Left kidney (tissue), 2 donors: Measurements from ENCODE around the gene AGFG2. TPM values are rescaled to one million over a fixed set of nuclear protein-coding genes. Genes with fewer than 3 reads are reported as not detected.
"Not testable (repeated sequence)": the region's sequence is repeated elsewhere in the genome, so short reads cannot be mapped to it uniquely, and the experiment has no call there.

Experiments
- DNase-seq: peaks from one replicate; pipeline ENCODE4 v3.0.0-alpha.2; 2013
- polyA plus RNA-seq: library from polyadenylated mRNA; unstranded; fragments of 120-200 nt; gene quantifications from one replicate; pipeline ENCODE4 v1.2.1, GENCODE V29; 2013; ENCODE audit not compliant: insufficient read length

The AGFG2 gene
- polyA plus RNA-seq, 1 donor = 10.0 TPM

- DNase-seq = no peak
Measured at GRCh38 chr7:100519580-100519979, 19.4 kb upstream of the AGFG2 start.

DNA sequence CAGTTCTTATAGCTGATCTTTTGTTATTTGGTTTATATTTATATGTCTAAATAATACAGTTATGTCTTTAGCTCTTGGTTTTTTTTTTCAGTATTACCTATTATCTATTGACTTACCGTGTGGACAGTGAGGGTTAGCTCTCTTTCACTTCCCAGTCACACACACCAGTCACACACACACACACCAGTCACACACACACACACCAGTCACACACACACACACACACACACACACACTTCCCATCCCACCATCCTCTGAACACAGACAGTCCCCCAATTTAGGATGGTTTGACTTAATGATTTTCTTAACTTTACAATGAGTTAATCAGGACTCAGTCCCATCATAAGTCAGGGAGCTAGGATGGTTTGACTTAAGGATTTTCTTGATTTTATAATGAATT is 18.9 kb upstream of the AGFG2 start:
- no peak for DNase-seq

DNA sequence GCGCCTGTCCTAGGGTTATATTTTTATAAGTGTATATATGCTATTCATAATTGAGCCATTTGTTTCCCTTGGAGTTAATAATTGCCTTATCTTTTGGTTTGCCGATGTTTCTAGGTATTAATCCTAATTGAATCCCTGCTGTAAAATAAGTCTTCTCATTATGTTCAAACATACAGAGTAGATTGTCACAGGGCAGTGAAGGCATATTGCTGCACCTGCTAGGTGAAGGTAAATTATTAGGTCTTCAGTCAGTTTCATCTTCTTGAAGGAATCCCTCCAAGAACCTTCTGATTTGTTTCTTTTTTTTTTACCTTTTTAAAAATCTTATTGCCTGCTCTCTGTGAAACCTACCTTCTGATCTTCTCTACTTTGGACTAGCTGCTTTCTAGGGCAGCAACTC is 17.9 kb upstream of the AGFG2 start:
- no peak for DNase-seq

DNA sequence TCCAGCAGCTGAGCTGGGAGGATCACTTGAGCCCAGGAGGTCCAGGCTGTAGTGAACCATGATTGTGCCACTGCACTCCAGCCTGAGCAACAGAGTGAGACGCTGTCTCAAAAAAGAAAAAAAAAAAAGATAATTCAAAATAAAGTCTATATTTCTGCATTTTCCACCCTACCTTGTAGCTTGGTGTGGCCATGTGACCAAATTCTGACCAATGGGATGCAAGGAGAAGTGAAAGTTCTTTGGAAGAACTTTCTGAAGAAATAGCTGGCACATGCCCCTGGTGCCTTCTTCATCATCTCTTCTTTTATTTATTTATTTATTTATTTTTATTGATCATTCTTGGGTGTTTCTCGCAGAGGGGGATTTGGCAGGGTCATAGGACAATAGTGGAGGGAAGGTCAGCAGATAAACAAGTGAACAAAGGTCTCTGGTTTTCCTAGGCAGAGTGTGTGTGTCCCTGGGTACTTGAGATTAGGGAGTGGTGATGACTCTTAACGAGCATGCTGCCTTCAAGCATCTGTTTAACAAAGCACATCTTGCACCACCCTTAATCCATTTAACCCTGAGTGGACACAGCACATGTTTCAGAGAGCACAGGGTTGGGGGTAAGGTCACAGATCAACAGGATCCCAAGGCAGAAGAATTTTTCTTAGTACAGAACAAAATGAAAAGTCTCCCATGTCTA is 17.0 kb upstream of the AGFG2 start:
- not testable (repeated sequence) for DNase-seq

DNA sequence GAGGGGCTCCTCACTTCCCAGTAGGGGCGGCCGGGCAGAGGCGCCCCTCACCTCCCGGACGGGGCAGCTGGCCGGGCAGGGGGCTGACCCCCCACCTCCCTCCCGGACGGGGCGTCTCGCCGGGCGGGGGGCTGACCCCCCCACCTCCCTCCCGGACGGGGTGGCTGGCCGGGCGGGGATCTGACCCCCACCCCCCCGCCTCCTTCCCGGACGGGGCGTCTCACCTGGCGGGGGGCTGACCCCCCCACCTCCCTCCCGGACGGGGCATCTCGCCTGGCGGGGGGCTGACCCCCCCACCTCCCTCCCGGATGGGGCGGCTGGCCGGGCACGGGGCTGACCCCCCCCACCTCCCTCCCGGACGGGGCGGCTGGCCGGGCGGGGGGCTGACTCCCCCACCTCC is 15.8 kb upstream of the AGFG2 start:
- DNase-seq = not testable (repeated sequence)

GRCh38 chr7:100528108-100528866 is 10.7 kb upstream of the AGFG2 start:
- DNase-seq = not testable (repeated sequence)

GRCh38 chr7:100532165-100533022 is 6.6 kb upstream of the AGFG2 start:
- no peak for DNase-seq

- not testable (repeated sequence) for DNase-seq
Measured at GRCh38 chr7:100535982-100536381, 3.0 kb upstream of the AGFG2 start.

DNA sequence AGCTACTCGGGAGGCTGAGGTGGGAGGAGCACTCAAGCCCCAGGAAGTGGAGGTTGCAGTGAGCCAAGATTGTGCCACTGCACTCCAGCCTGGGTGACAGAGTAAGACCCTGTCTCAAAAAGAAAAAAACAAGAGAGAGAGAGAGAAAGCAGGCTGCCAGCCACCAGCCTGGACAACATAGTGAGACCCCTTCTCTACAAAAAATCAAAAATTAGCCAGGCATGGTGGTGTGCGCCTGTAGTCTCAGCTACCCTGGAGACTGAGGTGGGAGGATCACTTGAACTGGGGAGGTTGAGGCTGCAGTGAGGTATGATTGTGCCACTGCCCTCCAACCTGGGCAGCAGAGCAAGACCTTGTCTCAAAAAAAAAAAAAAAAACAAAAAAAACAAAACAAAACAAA is 2.3 kb upstream of the AGFG2 start:
- DNase-seq = not testable (repeated sequence)

DNA sequence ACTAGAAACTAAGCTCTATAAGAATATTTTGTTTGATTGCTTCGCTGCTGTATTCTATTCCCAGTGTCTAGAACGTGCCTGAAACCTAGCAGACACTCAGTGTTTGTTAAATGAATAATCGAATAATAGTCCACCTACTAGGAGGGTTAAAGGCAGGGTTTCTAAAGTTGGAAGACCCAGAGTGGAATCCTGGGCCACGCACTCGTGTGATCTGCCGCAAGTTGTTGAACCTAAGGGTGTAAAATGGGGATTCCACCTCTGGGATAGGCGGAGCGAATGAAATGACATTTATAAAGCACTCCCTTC is 702 bp upstream of the AGFG2 start:
- no peak for DNase-seq

DNA sequence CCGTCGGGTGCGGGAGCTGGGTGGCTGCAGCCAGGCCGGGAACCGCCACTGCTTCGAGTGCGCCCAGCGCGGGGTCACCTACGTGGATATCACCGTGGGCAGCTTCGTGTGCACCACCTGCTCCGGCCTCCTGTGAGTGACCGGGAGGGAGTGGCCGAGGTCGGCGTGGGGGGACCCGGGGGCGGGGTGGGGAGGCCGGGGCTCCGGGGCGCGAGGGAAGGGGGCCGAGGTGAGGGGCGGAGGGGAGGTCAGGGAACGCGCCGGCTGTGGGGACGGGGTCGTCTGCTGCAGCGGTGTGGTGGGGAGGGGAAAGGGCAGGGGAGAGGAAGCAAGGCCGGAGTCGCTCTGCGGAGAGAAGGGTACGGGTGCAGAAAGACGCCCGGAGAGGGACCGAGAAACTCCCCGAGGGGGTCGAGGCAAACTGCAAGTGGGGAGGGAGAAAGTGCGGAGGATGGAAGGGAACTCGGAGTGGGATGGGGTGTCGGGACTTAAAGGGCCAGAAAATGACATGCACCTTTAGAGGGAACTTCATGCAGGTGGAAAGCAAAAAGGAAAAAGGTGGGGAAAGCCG is 518 bp downstream of the AGFG2 start:
- DNase-seq = no peak

DNA sequence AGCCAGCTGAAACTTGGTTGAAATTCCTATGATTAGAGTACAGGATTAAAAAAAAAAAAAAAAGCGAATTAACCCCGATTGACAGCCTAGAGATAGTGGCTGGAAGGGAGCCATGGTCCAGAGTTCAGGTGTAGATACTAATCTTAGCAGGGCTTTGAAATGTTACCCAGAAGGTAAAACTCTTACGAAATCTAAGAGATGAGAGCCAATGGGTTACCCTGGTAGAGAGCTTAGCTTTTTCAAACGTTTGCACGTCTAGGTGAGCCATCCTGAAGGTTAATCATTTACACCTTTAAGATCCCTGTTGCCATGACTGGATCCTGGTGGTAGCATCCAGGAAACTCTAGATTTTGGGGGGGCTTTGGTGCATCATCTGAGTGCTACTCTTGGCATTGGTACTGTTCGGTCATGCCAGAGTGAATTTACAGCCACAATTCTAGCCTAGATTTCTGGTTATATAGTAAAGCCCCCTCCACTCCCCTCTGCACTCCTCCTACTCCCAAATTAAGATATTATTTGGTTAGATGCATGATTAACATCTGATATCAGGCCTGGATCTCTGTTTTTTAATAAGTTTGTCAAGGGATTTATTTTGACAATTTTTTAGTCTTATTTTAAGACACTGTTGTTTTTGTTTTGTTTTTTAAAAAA is 1.2 kb downstream of the AGFG2 start:
- DNase-seq = no peak

DNA sequence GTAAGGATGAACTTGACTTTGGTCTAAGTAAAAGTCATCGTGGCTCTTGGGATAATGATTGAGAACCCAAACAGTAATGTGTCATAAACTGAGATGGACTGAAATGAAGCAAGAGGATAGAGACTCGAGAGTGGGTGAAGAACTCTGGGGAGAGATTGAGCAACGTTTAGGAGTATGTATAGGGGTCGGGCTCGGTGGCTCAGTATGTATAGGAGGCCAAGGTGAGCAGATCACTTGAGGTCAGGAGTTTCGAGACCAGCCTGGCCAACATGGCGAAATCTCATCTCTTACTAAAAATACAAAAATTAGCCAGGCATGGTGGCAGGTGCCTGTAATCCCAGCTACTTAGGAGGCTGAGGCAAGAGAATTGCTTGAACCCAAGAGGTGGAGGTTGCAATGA is 2.3 kb downstream of the AGFG2 start:
- not testable (repeated sequence) for DNase-seq

DNA sequence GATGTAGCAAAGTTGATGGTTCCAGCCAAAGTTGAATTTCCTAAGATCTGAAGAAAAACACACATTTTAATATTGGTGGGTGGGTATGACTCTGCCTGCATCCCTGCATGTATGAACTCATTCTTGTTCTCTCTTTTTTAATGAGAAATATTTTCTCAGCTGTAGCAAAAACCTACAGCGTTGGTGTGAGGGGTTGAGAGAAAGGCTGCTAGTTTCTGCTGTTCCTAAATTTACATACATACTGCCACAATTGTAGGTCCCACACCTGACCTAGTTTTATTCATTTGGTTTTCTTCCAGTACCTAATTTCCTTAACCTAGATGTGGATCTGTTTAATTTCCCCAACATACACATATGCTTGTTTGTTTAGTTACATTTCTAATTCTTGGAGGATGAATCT is 4.6 kb downstream of the AGFG2 start:
- no peak for DNase-seq

DNA sequence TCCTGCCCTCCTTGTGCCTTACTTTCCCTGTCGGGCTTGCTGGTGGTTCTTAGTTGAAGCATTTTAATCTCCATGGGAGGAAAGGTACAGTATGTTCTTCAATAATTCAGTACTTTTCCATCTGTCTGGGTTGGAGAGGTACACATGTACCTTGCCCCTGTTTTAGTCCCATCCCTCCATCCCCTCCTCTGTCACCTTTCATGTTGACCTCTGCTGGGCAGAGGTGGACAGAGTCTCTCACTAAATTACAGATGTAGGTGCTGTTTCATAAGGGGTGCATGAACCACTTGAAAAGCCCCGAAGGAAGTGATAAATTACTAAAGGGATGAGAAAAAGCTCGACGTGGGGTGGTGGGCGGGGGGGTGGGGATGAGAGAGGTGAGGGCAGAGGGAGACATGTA is 5.4 kb downstream of the AGFG2 start:
- no peak for DNase-seq

GRCh38 chr7:100544967-100545359 is 6.0 kb downstream of the AGFG2 start:
- DNase-seq = no peak

GRCh38 chr7:100545360-100546128 is 6.5 kb downstream of the AGFG2 start:
- no peak for DNase-seq

DNA sequence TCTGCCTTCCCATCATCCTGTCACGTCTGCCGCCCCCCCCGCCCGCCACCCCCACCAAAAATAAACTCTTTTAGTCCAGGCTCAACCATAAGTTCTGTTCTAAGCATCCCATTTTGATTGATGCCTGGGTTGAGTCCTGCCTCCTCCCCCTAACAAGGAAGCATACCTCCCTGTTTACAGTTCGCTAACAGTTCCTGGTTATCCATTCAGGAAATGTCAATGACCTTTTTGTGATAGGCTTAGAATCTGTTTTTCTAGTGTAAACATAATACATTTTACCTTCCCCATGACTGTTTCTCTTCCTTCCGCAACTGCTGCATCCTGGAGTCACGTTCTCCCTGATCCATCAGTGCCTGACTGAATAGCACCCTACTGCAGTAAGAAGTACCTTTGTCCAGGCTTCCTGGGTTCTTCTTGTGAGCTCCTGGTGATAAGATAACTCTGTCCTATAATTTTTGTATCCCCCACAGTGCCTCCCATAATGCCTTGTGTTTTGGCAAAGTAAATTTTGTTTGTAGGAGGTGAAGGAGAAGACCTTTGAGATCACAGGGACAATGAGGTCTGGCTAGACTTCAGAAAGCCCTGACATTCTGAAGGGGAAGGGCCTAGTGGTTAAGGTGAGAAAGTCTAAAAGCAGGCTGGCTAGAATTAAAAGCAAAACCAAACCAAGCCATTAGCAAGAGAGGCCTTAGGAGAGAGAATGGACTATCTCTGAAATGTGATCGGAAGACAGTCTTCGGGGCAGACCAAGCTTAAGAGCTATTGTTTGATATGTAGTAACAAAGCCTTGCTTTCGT is 7.3 kb downstream of the AGFG2 start:
- no peak for DNase-seq

- DNase-seq = no peak
Measured at GRCh38 chr7:100546926-100547800, 8.2 kb downstream of the AGFG2 start.
